Activated CD8-positive, alpha-beta memory T cell treated with anti-CD3 and anti-CD28 coated beads, Interleukin-2, amount 10 ng/mL, durations not matched to agents 7 days and 5 days (primary cell): Measurements from ENCODE around the gene LPCAT2. TPM values are rescaled to one million over a fixed set of nuclear protein-coding genes. Genes with fewer than 3 reads are reported as not detected.

ENCODE experiments used
- ATAC-seq: fragments of 150-1000 bp; cut with Tn5 transposase; one replicate; pipeline ENCODE4 v1.10.0; 2021; ENCODE audit warnings: moderate library complexity
- CTCF ChIA-PET: fragments of 350-600 bp; sonication (Branson Sonifier 250); formaldehyde crosslinking; loops from one replicate; lab custom pipeline; 2021; ENCODE audit warnings: antibody characterized with exemption; lab: Charles Lee
- DNase-seq: peaks from one replicate; pipeline ENCODE4 v3.0.0-alpha.2; 2020
- H3K27ac Mint-ChIP-seq: one replicate; pipeline ENCODE4 v1.8.0; 2021; ENCODE audit warnings: mild to moderate bottlenecking, mixed read lengths
- H3K27me3 Mint-ChIP-seq: one replicate; pipeline ENCODE4 v1.8.0; 2021; ENCODE audit warnings: mixed read lengths
- H3K36me3 Mint-ChIP-seq: one replicate; pipeline ENCODE4 v1.8.0; 2021; ENCODE audit warnings: mild to moderate bottlenecking, mixed read lengths
- H3K4me1 Mint-ChIP-seq: one replicate; pipeline ENCODE4 v1.8.0; 2021; ENCODE audit warnings: mixed read lengths
- H3K4me3 Mint-ChIP-seq: one replicate; pipeline ENCODE4 v1.8.0; 2021; ENCODE audit warnings: mild to moderate bottlenecking, moderate library complexity, mixed read lengths
- H3K9me3 Mint-ChIP-seq: one replicate; pipeline ENCODE4 v1.8.0; 2022; ENCODE audit warnings: low read depth, mixed read lengths
- total RNA-seq, 2 experiments: library from RNA; stranded (reverse); gene quantifications; one replicate each; pipeline ENCODE4 v1.2.3, GENCODE V29; 2021

Gene LPCAT2
- total RNA-seq, 2 experiments from 2014 or later: 0.18 to 0.59 TPM

GRCh38 chr16:55473587-55473986 is 35.3 kb upstream of the LPCAT2 start:
- Mint-ChIP-seq H3K36me3 (peaks cover 2% of the 10 kb centered on the region), H3K27ac (no peak overlapping the region), H3K4me3 (no peak overlapping the region), H3K9me3 (no peaks in the 10 kb centered on the region), H3K4me1 (peaks cover 15% of the 10 kb centered on the region), H3K27me3 (peaks cover 18% of the 10 kb centered on the region)
- DNase-seq (no peak), ATAC-seq (no peak)
- CTCF ChIA-PET: interaction anchor here (1.0 to 4.2 kb wide), 2 partner anchors 9 to 10 kb away, joined by 4 to 22 read pairs; no protein-coding TSS in a partner anchor

GRCh38 chr16:55474821-55475220 is 34.1 kb upstream of the LPCAT2 start:
- ATAC-seq (no peak), DNase-seq (no peak)
- Mint-ChIP-seq H3K27me3 (peaks cover 25% of the 10 kb centered on the region), H3K4me1 (peaks cover 17% of the 10 kb centered on the region), H3K27ac (no peak overlapping the region), H3K36me3 (peaks cover 2% of the 10 kb centered on the region), H3K4me3 (no peak overlapping the region), H3K9me3 (no peaks in the 10 kb centered on the region)
- CTCF ChIA-PET: interaction anchor here (4.2 kb wide), 1 partner anchor 10 kb away, joined by 22 read pairs; no protein-coding TSS in a partner anchor

GRCh38 chr16:55475919-55476318 is 33.0 kb upstream of the LPCAT2 start:
- Mint-ChIP-seq H3K4me3 (no peak overlapping the region), H3K27me3 (peaks cover 36% of the 10 kb centered on the region), H3K4me1 (peaks cover 17% of the 10 kb centered on the region), H3K36me3 (peaks cover 2% of the 10 kb centered on the region), H3K27ac (no peak overlapping the region), H3K9me3 (no peaks in the 10 kb centered on the region)
- no peak for DNase-seq
- ATAC-seq: no peak
- CTCF ChIA-PET: interaction anchor here (4.2 kb wide), 1 partner anchor 11 kb away, joined by 22 read pairs; no protein-coding TSS in a partner anchor

GRCh38 chr16:55476625-55477533 is 32.0 kb upstream of the LPCAT2 start:
- no peak overlapping the region for H3K27ac Mint-ChIP-seq
- ATAC-seq (no peak), DNase-seq (no peak)
- H3K27me3 Mint-ChIP-seq: peaks cover 38% of the 10 kb centered on the region
- CTCF ChIA-PET: interaction anchor here (1.3 to 4.2 kb wide), 2 partner anchors 12 kb away, joined by 4 to 22 read pairs; no protein-coding TSS in a partner anchor
- no peak overlapping the region for H3K4me3 Mint-ChIP-seq
- H3K9me3 Mint-ChIP-seq: no peaks in the 10 kb centered on the region
- H3K36me3 Mint-ChIP-seq: peaks cover 2% of the 10 kb centered on the region
- peaks cover 8% of the 10 kb centered on the region for H3K4me1 Mint-ChIP-seq

- no peaks in the 10 kb centered on the region for H3K9me3 Mint-ChIP-seq
- H3K36me3 Mint-ChIP-seq: peaks cover 2% of the 10 kb centered on the region
- no peak for ATAC-seq
- no peak overlapping the region for H3K27ac Mint-ChIP-seq
- H3K4me3 Mint-ChIP-seq: no peak overlapping the region
- H3K27me3 Mint-ChIP-seq: peaks cover 38% of the 10 kb centered on the region
- peaks cover 5% of the 10 kb centered on the region for H3K4me1 Mint-ChIP-seq
- no peak for DNase-seq
- CTCF ChIA-PET: interaction anchor here (1.3 kb wide), 1 partner anchor 13 kb away, joined by 4 read pairs; no protein-coding TSS in a partner anchor
Observed at GRCh38 chr16:55477736-55478135, 31.1 kb upstream of the LPCAT2 start.

- H3K4me1 Mint-ChIP-seq: peaks cover 1% of the 10 kb centered on the region
- DNase-seq: no peak
- H3K9me3 Mint-ChIP-seq: no peaks in the 10 kb centered on the region
- peaks cover 38% of the 10 kb centered on the region for H3K27me3 Mint-ChIP-seq
- CTCF ChIA-PET: no interaction called here
- H3K27ac Mint-ChIP-seq: no peak within 1 kb of the TSS
- no peak within 1 kb of the TSS for H3K4me3 Mint-ChIP-seq
- H3K36me3 Mint-ChIP-seq: no peaks in the 10 kb centered on the region
- no peak for ATAC-seq
Observed at GRCh38 chr16:55478827-55479429, 29.9 kb upstream of the LPCAT2 start, which contains the start of gene MMP2. Gene MMP2 (plus strand): TSS chr16:55479198. CDS start chr16:55479480, 282 bp downstream.

GRCh38 chr16:55479430-55480140 is 29.3 kb upstream of the LPCAT2 start:
- DNase-seq (no peak), ATAC-seq (no peak)
- Mint-ChIP-seq H3K27ac (no peak overlapping the region), H3K27me3 (peaks cover 38% of the 10 kb centered on the region), H3K9me3 (no peaks in the 10 kb centered on the region), H3K36me3 (no peaks in the 10 kb centered on the region), H3K4me1 (peaks cover 1% of the 10 kb centered on the region), H3K4me3 (no peak overlapping the region)
- CTCF ChIA-PET: no interaction called here

GRCh38 chr16:55480228-55480655 is 28.6 kb upstream of the LPCAT2 start:
- Mint-ChIP-seq H3K4me1 (peaks cover 1% of the 10 kb centered on the region), H3K9me3 (no peaks in the 10 kb centered on the region), H3K4me3 (no peak overlapping the region), H3K36me3 (no peaks in the 10 kb centered on the region), H3K27me3 (peaks cover 38% of the 10 kb centered on the region), H3K27ac (no peak overlapping the region)
- ATAC-seq (no peak), DNase-seq (no peak)
- CTCF ChIA-PET: no interaction called here

- ATAC-seq: no peak
- H3K27me3 Mint-ChIP-seq: peaks cover 38% of the 10 kb centered on the region
- H3K27ac Mint-ChIP-seq: no peak overlapping the region
- H3K4me1 Mint-ChIP-seq: peaks cover 1% of the 10 kb centered on the region
- H3K9me3 Mint-ChIP-seq: no peaks in the 10 kb centered on the region
- H3K4me3 Mint-ChIP-seq: no peak overlapping the region
- DNase-seq: no peak
- CTCF ChIA-PET: no interaction called here
- no peaks in the 10 kb centered on the region for H3K36me3 Mint-ChIP-seq
Observed at GRCh38 chr16:55481023-55481422, 27.8 kb upstream of the LPCAT2 start.

- Mint-ChIP-seq H3K4me1 (peaks cover 1% of the 10 kb centered on the region), H3K9me3 (no peaks in the 10 kb centered on the region), H3K36me3 (no peaks in the 10 kb centered on the region), H3K27me3 (peaks cover 34% of the 10 kb centered on the region), H3K27ac (no peak overlapping the region), H3K4me3 (no peak overlapping the region)
- ATAC-seq (no peak), DNase-seq (no peak)
- CTCF ChIA-PET: no interaction called here
Observed at GRCh38 chr16:55482056-55482455, 26.8 kb upstream of the LPCAT2 start.

- DNase-seq: no peak
- no peaks in the 10 kb centered on the region for H3K36me3 Mint-ChIP-seq
- CTCF ChIA-PET: interaction anchor here (2.3 kb wide), 1 partner anchor 22 kb away, joined by 6 read pairs; no protein-coding TSS in a partner anchor
- no peak overlapping the region for H3K4me3 Mint-ChIP-seq
- no peaks in the 10 kb centered on the region for H3K9me3 Mint-ChIP-seq
- H3K4me1 Mint-ChIP-seq: no peaks in the 10 kb centered on the region
- H3K27ac Mint-ChIP-seq: no peak overlapping the region
- no peak for ATAC-seq
- H3K27me3 Mint-ChIP-seq: no peaks in the 10 kb centered on the region
Observed at GRCh38 chr16:55487048-55487803, 21.6 kb upstream of the LPCAT2 start.

GRCh38 chr16:55488306-55488705 is 20.6 kb upstream of the LPCAT2 start:
- Mint-ChIP-seq H3K27ac (no peak overlapping the region), H3K4me3 (no peak overlapping the region), H3K27me3 (peaks cover 1% of the 10 kb centered on the region), H3K4me1 (no peaks in the 10 kb centered on the region), H3K9me3 (no peaks in the 10 kb centered on the region), H3K36me3 (no peaks in the 10 kb centered on the region)
- ATAC-seq: no peak
- CTCF ChIA-PET: no interaction called here
- no peak for DNase-seq
